WTC11 (cell line): Measurements from ENCODE around the gene KRTAP19-1. TPM values are rescaled to one million over a fixed set of nuclear protein-coding genes. Genes with fewer than 3 reads are reported as not detected.

ENCODE experiments used
- ATF1 ChIP-seq: sonication (generic); formaldehyde crosslinking; IDR thresholded peaks from 2 replicates; pipeline ENCODE4 v1.8.1; 2023; ENCODE audit warnings: mild to moderate bottlenecking, moderate library complexity, missing genetic modification reagents
- CTCF ChIP-seq: fragments of 200-600 bp; IDR thresholded peaks from 2 replicates; pipeline ENCODE4 v1.8.0; 2022; ENCODE audit warnings: antibody characterized with exemption
- ESRRA ChIP-seq: sonication (generic); formaldehyde crosslinking; IDR thresholded peaks from 2 replicates; pipeline ENCODE4 v1.8.1; 2022; ENCODE audit warnings: mild to moderate bottlenecking, missing genetic modification reagents, borderline replicate concordance
- FOXP1 ChIP-seq: sonication (generic); formaldehyde crosslinking; IDR thresholded peaks from 2 replicates; pipeline ENCODE4 v1.8.0; 2022; ENCODE audit warnings: missing genetic modification reagents, mild to moderate bottlenecking, moderate library complexity, borderline replicate concordance
- FOXP4 ChIP-seq: sonication (generic); formaldehyde crosslinking; IDR thresholded peaks from 2 replicates; pipeline ENCODE4 v1.8.0; 2022; ENCODE audit warnings: mild to moderate bottlenecking, missing genetic modification reagents
- TEAD4 ChIP-seq: sonication (generic); formaldehyde crosslinking; IDR thresholded peaks from 2 replicates; pipeline ENCODE4 v1.8.0; 2022; ENCODE audit warnings: mild to moderate bottlenecking, missing genetic modification reagents
- ZNF219 ChIP-seq: sonication (generic); formaldehyde crosslinking; IDR thresholded peaks from 2 replicates; pipeline ENCODE4 v1.8.0; 2023; ENCODE audit warnings: missing genetic modification reagents, mild to moderate bottlenecking, borderline replicate concordance
- ZNF317 ChIP-seq: sonication (generic); formaldehyde crosslinking; IDR thresholded peaks from 2 replicates; pipeline ENCODE4 v1.8.1; 2023; ENCODE audit warnings: low read depth, mild to moderate bottlenecking, moderate library complexity, missing genetic modification reagents, borderline replicate concordance
- ZSCAN18 ChIP-seq: fragments of 250-450 bp; sonication (Bioruptor Pico); IDR thresholded peaks from 2 replicates; pipeline ENCODE4 v2.1.2; 2022; ENCODE audit warnings: mild to moderate bottlenecking, moderate library complexity
- total RNA-seq: library from RNA; stranded (reverse); gene quantifications from 3 replicates; pipeline ENCODE4 v1.2.3, GENCODE V29; 2021
- TF ChIP-seq, protein P1 (sequence below): sonication (generic); formaldehyde crosslinking; IDR thresholded peaks from 2 replicates; pipeline ENCODE4 v1.8.1; 2022; ENCODE audit warnings: missing genetic modification reagents, borderline replicate concordance
- TF ChIP-seq, protein P2 (sequence below): fragments of 250-450 bp; sonication (Bioruptor Pico); IDR thresholded peaks from 2 replicates; pipeline ENCODE4 v1.9.0; 2021; ENCODE audit warnings: mild to moderate bottlenecking
- TF ChIP-seq, protein P3 (sequence below): sonication (generic); formaldehyde crosslinking; IDR thresholded peaks from 2 replicates; pipeline ENCODE4 v1.8.0; 2023; ENCODE audit warnings: missing genetic modification reagents, mild to moderate bottlenecking, borderline replicate concordance
- TF ChIP-seq, protein P4 (sequence below): fragments of 250-450 bp; sonication (Bioruptor Pico); conservative IDR thresholded peaks from 2 replicates; pipeline ENCODE4 v1.9.0; 2021; ENCODE audit warnings: mild to moderate bottlenecking

KRTAP19-1 gene
- total RNA-seq, 1 experiment from 2014 or later, result not detected

- TF ChIP-seq FOXP4, result no peak
- TF ChIP-seq ZSCAN18 (CRISPR knock-in tag), result no peak
- TF ChIP-seq, protein P1, sequence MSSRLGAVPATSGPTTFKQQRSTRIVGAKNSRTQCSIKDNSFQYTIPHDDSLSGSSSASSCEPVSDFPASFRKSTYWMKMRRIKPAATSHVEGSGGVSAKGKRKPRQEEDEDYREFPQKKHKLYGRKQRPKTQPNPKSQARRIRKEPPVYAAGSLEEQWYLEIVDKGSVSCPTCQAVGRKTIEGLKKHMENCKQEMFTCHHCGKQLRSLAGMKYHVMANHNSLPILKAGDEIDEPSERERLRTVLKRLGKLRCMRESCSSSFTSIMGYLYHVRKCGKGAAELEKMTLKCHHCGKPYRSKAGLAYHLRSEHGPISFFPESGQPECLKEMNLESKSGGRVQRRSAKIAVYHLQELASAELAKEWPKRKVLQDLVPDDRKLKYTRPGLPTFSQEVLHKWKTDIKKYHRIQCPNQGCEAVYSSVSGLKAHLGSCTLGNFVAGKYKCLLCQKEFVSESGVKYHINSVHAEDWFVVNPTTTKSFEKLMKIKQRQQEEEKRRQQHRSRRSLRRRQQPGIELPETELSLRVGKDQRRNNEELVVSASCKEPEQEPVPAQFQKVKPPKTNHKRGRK (CRISPR knock-in tag), result no peak
- TF ChIP-seq, protein P2, sequence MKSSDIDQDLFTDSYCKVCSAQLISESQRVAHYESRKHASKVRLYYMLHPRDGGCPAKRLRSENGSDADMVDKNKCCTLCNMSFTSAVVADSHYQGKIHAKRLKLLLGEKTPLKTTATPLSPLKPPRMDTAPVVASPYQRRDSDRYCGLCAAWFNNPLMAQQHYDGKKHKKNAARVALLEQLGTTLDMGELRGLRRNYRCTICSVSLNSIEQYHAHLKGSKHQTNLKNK (CRISPR knock-in tag), result no peak
- TF ChIP-seq TEAD4 (CRISPR knock-in tag), result no peak
- no peak for TF ChIP-seq CTCF
- TF ChIP-seq ZNF219 (CRISPR knock-in tag), result no peak
- no peak for TF ChIP-seq ZNF317 (CRISPR knock-in tag)
- TF ChIP-seq ATF1 (CRISPR knock-in tag), result no peak
- TF ChIP-seq, protein P3, sequence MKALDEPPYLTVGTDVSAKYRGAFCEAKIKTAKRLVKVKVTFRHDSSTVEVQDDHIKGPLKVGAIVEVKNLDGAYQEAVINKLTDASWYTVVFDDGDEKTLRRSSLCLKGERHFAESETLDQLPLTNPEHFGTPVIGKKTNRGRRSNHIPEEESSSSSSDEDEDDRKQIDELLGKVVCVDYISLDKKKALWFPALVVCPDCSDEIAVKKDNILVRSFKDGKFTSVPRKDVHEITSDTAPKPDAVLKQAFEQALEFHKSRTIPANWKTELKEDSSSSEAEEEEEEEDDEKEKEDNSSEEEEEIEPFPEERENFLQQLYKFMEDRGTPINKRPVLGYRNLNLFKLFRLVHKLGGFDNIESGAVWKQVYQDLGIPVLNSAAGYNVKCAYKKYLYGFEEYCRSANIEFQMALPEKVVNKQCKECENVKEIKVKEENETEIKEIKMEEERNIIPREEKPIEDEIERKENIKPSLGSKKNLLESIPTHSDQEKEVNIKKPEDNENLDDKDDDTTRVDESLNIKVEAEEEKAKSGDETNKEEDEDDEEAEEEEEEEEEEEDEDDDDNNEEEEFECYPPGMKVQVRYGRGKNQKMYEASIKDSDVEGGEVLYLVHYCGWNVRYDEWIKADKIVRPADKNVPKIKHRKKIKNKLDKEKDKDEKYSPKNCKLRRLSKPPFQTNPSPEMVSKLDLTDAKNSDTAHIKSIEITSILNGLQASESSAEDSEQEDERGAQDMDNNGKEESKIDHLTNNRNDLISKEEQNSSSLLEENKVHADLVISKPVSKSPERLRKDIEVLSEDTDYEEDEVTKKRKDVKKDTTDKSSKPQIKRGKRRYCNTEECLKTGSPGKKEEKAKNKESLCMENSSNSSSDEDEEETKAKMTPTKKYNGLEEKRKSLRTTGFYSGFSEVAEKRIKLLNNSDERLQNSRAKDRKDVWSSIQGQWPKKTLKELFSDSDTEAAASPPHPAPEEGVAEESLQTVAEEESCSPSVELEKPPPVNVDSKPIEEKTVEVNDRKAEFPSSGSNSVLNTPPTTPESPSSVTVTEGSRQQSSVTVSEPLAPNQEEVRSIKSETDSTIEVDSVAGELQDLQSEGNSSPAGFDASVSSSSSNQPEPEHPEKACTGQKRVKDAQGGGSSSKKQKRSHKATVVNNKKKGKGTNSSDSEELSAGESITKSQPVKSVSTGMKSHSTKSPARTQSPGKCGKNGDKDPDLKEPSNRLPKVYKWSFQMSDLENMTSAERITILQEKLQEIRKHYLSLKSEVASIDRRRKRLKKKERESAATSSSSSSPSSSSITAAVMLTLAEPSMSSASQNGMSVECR (CRISPR knock-in tag), result no peak
- TF ChIP-seq ESRRA (CRISPR knock-in tag), result no peak
- TF ChIP-seq FOXP1, result no peak
- TF ChIP-seq, protein P4, sequence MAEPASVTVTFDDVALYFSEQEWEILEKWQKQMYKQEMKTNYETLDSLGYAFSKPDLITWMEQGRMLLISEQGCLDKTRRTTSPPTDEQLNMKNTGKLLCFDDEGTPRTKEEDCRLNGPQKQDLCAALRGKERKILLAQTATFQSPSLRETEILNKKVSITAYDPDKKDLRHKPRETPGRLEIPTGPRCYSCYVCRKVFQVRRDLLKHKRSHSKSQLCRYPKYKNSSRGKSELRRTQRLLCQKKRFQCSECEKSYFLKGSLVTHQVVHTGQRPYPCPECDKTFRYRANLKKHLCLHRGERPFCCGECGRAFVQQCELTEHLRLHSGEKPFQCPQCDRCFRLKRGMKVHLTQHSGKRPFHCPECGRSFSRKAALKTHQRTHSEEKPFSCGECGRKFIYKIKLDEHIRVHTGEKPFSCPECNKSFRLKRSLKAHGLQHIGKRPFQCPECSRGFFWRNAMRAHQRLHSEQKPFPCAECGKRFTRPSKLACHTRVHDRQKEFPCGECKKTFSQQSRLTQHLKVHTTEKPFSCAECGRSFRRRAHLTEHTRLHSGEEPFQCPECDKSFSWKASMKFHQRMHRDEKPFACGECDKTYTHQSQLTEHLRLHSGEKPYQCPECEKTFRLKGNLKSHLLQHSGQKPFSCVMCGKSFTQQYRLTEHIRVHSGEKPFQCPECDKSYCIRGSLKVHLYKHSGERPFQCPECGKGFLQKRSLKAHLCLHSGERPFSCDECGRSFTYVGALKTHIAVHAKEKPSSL (CRISPR knock-in tag), result no peak
Observed at GRCh38 chr21:30487336-30487735, 7.2 kb upstream of the KRTAP19-1 start, which contains the start of gene KRTAP19-2 (continued).
